GM10248 (cell line): ENCODE results near the gene RGS7.

Experiments
- CTCF ChIA-PET: fragments of 300-600 bp; sonication (Branson Sonifier 250); formaldehyde crosslinking; extraction: SDS; loops from one replicate; lab custom pipeline; 2021; ENCODE audit warnings: antibody characterized with exemption; lab: Yijun Ruan, JAX
- POLR2A ChIA-PET: fragments of 350-650 bp; sonication (Branson Sonifier 250); formaldehyde crosslinking; extraction: SDS; loops from one replicate; lab custom pipeline; 2020; ENCODE audit warnings: antibody characterized with exemption; lab: Yijun Ruan, JAX
- DNase-seq: peaks from one replicate; pipeline ENCODE4 v3.0.0; 2012; ENCODE audit errors: extremely low spot score
- TF ChIP-seq, protein P1 (sequence below): IDR thresholded peaks from 2 replicates; pipeline ENCODE4 v1.5.1; 2012; ENCODE audit warnings: mild to moderate bottlenecking, low read depth; ENCODE audit errors: extremely low read depth, missing control alignments, control extremely low read depth

The RGS7 gene

DNA sequence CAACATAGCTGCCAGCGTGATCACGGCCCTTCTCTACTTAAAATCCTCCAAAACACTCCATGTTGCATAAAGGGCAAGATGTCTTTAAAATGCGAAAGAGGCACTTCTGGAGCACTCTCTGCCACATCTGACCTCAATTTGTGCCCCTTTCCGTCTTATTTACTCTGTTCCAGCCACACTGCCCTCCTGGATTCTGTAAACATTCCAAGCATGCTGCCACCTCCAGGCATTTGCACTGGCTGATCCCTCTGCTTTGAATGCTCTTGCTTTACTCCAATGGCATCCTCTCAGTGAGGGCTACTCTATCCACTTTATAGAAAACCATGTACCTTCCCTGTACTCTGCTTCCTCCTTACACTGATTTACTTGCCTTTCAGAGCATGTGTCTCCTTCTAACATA lies 5.3 kb upstream of the RGS7 start:
- TF ChIP-seq, protein P1, sequence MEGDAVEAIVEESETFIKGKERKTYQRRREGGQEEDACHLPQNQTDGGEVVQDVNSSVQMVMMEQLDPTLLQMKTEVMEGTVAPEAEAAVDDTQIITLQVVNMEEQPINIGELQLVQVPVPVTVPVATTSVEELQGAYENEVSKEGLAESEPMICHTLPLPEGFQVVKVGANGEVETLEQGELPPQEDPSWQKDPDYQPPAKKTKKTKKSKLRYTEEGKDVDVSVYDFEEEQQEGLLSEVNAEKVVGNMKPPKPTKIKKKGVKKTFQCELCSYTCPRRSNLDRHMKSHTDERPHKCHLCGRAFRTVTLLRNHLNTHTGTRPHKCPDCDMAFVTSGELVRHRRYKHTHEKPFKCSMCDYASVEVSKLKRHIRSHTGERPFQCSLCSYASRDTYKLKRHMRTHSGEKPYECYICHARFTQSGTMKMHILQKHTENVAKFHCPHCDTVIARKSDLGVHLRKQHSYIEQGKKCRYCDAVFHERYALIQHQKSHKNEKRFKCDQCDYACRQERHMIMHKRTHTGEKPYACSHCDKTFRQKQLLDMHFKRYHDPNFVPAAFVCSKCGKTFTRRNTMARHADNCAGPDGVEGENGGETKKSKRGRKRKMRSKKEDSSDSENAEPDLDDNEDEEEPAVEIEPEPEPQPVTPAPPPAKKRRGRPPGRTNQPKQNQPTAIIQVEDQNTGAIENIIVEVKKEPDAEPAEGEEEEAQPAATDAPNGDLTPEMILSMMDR, result no peak
- POLR2A ChIA-PET, result no interaction called here
- CTCF ChIA-PET, result no interaction called here
- no peak for DNase-seq

DNA sequence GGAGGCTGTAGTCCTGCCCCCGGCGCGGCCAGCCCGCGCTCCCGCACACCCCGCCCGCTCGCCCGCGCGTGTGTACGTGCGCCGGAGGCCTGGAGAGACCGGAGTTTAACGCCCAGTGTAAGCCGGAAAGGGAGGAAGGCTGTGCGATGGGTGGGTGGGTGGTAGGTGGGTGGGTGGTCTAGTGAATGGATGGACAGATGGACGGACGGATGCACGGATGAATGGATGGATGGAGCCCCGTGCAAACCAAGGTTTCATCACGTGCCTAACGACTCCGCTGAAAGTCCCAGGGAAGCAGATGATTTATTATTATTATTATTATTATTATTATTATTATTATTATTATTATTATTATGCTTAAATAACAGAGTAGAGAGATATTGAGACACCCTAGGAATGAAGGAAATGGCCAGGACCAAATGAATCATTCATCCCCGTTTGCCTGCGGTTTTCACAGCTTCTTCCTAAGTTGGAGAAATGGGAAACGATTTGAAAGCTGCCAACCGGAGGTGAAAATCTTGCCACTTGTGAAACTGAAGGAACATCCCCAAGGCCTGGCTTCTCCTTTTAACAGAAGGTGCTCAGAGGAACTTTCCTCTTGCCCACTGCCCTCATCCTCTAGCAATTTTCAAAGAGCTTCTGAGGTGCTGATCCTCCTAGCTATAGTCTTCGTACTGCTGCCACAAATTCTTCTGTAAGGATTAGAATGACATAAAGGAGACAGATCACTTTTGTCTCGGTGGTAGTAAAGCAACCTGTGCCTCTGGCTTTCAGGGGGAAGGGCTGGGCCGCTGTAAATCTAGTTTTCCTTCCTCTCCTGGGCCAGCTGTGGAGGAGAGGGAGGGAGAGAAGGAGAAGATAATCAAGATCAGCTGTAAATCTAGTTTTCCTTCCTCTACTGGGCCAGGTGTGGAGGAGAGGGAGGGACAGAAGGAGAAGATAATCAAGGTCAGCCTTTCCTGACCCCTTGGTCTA lies 648 bp upstream of the RGS7 start:
- no peak for DNase-seq
- ChIA-PET CTCF (interaction anchor here (1.5 kb wide), 1 partner anchor 9 kb away, joined by 4 read pairs; no protein-coding TSS in a partner anchor), POLR2A (no interaction called here)
- TF ChIP-seq, protein P1, result no peak

DNA sequence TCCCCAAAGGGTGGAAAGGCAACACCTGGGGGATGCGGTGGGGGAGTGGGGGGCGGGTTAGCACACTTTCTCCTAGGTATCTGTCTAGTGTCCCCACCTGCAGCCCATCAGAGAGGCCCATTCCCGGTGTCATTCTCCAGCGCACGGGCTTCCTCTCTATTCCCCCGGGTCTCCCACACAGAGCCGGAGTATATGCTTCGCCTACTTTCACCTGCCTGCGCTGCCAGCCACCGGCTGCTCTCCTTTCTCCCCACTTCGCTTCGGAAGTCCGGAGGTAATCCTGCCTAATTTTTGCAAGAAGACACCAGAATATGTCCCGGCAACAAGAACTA lies 852 bp downstream of the RGS7 start:
- TF ChIP-seq, protein P1, result no peak
- CTCF ChIA-PET, result no interaction called here
- POLR2A ChIA-PET, result no interaction called here
- no peak for DNase-seq

DNA sequence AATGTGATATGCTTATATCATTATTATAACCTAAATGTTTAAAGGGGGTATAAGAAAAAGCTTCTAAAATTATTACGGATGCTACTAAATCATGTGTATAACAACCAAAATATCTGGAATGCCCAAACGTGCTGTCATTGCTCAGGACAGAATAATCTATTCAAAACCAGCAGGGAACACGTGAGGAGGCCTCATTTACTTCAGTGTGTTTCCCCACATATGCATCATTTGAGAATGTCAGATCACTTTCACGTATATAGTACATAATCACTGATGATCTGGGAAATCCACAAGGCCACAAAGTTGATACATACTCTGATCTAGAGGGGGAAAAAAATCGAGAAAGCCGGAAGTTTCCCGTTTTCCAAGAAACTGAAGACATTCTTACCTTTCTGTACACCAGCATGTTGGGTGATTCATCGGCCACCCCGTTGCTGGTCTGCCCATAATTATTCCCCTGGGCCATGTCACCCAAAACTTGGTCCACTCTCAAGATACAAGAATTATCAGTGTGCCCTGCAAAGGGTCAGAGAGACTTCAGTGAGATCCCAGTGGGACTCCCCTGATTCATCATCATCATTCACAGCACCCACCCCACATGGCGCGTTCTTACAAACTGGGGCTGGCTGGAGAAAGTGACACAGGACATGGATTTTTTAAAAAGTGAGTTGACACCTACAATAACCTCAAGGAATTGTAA lies 1.5 kb downstream of the RGS7 start:
- POLR2A ChIA-PET, result no interaction called here
- TF ChIP-seq, protein P1, result no peak
- no peak for DNase-seq
- CTCF ChIA-PET, result interaction anchor here (1.0 kb wide), 1 partner anchor 35 kb away, joined by 3 read pairs; no protein-coding TSS in a partner anchor

DNA sequence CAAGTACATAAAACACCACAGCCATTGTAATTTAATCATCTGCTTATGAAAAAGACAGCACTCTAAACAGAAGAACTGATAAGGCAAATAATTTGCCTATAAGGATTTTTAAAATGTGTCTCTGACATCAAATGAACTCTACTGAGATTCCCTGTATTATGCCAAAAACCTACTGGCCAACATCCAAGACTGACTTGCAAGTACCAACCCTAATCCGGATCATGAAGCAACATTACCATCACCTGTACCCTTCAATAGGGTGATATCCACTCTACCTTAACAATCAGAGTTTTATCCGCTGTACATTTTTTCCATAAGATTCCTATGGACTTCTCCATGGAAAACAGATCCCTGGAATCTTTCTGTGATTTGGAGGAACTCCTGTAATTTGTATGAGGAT lies 4.6 kb downstream of the RGS7 start:
- POLR2A ChIA-PET, result no interaction called here
- CTCF ChIA-PET, result no interaction called here
- TF ChIP-seq, protein P1, result no peak
- DNase-seq, result no peak

DNA sequence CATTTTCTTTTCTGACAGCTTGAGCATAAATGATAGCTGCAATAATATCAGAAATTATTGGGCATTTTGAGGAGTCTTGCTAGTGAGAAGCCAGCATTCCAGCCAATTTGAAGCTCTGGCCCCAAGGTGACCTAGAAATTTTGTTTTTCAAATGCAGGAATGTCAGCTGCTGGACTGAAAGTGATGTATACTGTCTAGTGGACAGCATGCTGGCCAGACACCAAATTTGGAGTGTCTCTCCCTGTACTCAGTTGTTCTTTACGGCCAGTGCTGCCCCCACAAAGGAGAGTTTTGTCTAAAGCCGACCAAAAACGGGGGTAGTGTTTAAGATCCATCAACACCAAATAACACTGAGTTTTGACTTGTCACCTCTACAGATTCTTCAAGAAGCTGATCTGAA lies 5.2 kb downstream of the RGS7 start:
- ChIA-PET POLR2A (no interaction called here), CTCF (no interaction called here)
- TF ChIP-seq, protein P1, result no peak
- DNase-seq, result no peak
